GM10248 (cell line): ENCODE data around the gene TRNAU1AP.

Experiments used
- CTCF ChIA-PET: fragments of 300-600 bp; sonication (Branson Sonifier 250); formaldehyde crosslinking; extraction: SDS; loops from one replicate; lab custom pipeline; 2021; ENCODE audit warnings: antibody characterized with exemption; lab: Yijun Ruan, JAX
- POLR2A ChIA-PET: fragments of 350-650 bp; sonication (Branson Sonifier 250); formaldehyde crosslinking; extraction: SDS; loops from one replicate; lab custom pipeline; 2020; ENCODE audit warnings: antibody characterized with exemption; lab: Yijun Ruan, JAX
- DNase-seq: peaks from one replicate; pipeline ENCODE4 v3.0.0; 2012; ENCODE audit errors: extremely low spot score
- CTCF ChIP-seq: IDR thresholded peaks from 2 replicates; pipeline ENCODE4 v1.5.1; 2012; ENCODE audit warnings: mild to moderate bottlenecking, low read depth; ENCODE audit errors: extremely low read depth, missing control alignments, control extremely low read depth

Gene TRNAU1AP

GRCh38 chr1:28548318-28548717, 4.6 kb upstream of the TRNAU1AP start:
- CTCF ChIA-PET: interaction anchor here (1.1 to 1.7 kb wide), 3 partner anchors 24 to 56 kb away, joined by 4 to 7 read pairs (median 5); no protein-coding TSS in a partner anchor
- no peak for DNase-seq
- POLR2A ChIA-PET: interaction anchor here (0.6 to 1.0 kb wide), 3 partner anchors 33 to 302 kb away, joined by 4 to 6 read pairs (median 6); no protein-coding TSS in a partner anchor
- TF ChIP-seq CTCF: no peak

- TF ChIP-seq CTCF: no peak
- ChIA-PET POLR2A (interaction anchor here (0.6 to 1.1 kb wide), 3 partner anchors 30 to 46 kb away, joined by 3 to 4 read pairs (median 4); partner anchors contain the start of gene RCC1), CTCF (interaction anchor here (0.6 to 1.4 kb wide), 3 partner anchors 19 to 52 kb away, joined by 3 to 4 read pairs (median 3); no protein-coding TSS in a partner anchor)
- DNase-seq: no peak
Measured at GRCh38 chr1:28551381-28551780, 1.5 kb upstream of the TRNAU1AP start.

DNA sequence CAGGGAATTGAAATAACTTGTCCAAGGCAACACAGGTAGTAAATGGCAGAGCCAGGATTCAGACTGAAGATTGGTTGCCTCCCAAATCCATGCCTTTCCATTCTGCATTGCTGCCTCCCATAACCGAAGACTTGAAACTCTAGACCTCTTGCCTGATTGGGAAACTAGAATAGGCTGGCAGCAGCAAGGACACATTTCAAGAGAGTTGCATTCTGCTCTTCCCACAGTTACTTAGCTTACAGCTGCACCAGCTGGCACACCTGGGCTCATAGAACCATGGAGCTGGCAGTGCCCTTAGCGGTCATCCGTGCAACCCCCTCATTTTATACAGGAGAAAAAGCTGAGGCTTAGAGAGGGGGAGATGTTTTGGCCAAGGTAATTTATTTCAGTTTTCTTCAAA, 8.0 kb downstream of the TRNAU1AP start:
- no peak for TF ChIP-seq CTCF
- ChIA-PET CTCF (interaction anchor here (0.9 to 1.8 kb wide), 3 partner anchors 18 to 30 kb away, joined by 3 to 7 read pairs (median 3); no protein-coding TSS in a partner anchor), POLR2A (interaction anchor here (0.5 to 1.0 kb wide), 2 partner anchors 19 to 20 kb away, joined by 4 to 5 read pairs; no protein-coding TSS in a partner anchor)
- no peak for DNase-seq

GRCh38 chr1:28564310-28564709, 11.4 kb downstream of the TRNAU1AP start:
- POLR2A ChIA-PET: interaction anchor here (1.3 to 2.7 kb wide), 2 partner anchors 15 to 17 kb away, joined by 10 read pairs; no protein-coding TSS in a partner anchor

DNA sequence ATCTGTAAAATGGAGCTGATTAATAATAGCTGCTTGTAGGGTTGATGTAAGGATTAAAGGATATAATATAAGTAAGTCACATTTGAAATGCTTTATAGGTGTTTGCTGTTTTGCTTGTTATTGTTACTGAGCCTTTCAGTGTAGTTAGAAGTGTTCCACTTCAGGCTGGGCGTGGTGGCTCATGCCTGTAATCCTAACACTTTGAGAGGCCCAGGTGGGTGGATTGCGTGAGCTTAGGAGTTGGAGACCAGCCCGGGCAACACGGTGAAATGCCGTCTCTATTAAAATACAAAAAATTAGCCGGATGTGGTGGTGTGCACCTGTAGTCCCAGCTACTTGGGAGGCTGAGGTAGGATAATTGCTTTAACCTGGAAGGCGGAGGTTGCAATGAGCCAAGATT, 12.2 kb downstream of the TRNAU1AP start:
- CTCF ChIA-PET: interaction anchor here (1.0 to 1.4 kb wide), 2 partner anchors 12 to 18 kb away, joined by 3 to 4 read pairs; partner anchors contain the start of gene TRNAU1AP
- no peak for TF ChIP-seq CTCF
- no peak for DNase-seq
- POLR2A ChIA-PET: interaction anchor here (1.3 to 2.7 kb wide), 2 partner anchors 14 to 16 kb away, joined by 10 read pairs; no protein-coding TSS in a partner anchor

More at GRCh38 chr1:28564310-28564709, 11.4 kb downstream of the TRNAU1AP start:
- no peak for DNase-seq
- CTCF ChIA-PET: interaction anchor here (1.4 kb wide), 1 partner anchor 17 kb away, joined by 4 read pairs; no protein-coding TSS in a partner anchor
- TF ChIP-seq CTCF: no peak

- TF ChIP-seq CTCF: no peak
- CTCF ChIA-PET: interaction anchor here (1.0 kb wide), 1 partner anchor 13 kb away, joined by 3 read pairs; the partner anchor contains the start of gene TRNAU1AP
- POLR2A ChIA-PET: interaction anchor here (1.3 to 2.7 kb wide), 2 partner anchors 13 to 16 kb away, joined by 10 read pairs; no protein-coding TSS in a partner anchor
- no peak for DNase-seq
Measured at GRCh38 chr1:28565726-28566125, 12.8 kb downstream of the TRNAU1AP start.
